IPS-18c (cell line): ENCODE data around the gene OXLD1.

ENCODE experiments used
- H3K4me3 ChIP-seq: 2 replicates; pipeline ENCODE4 v1.7.0; 2013; ENCODE audit warnings: low read depth, mild to moderate bottlenecking, low read length, moderate library complexity; ENCODE audit not compliant: insufficient read depth
- H3K9me3 ChIP-seq: one replicate; pipeline ENCODE4 v1.6.1; 2013; ENCODE audit warnings: mild to moderate bottlenecking, low read length, moderate library complexity; ENCODE audit not compliant: control insufficient read depth, insufficient read depth

The OXLD1 gene

DNA sequence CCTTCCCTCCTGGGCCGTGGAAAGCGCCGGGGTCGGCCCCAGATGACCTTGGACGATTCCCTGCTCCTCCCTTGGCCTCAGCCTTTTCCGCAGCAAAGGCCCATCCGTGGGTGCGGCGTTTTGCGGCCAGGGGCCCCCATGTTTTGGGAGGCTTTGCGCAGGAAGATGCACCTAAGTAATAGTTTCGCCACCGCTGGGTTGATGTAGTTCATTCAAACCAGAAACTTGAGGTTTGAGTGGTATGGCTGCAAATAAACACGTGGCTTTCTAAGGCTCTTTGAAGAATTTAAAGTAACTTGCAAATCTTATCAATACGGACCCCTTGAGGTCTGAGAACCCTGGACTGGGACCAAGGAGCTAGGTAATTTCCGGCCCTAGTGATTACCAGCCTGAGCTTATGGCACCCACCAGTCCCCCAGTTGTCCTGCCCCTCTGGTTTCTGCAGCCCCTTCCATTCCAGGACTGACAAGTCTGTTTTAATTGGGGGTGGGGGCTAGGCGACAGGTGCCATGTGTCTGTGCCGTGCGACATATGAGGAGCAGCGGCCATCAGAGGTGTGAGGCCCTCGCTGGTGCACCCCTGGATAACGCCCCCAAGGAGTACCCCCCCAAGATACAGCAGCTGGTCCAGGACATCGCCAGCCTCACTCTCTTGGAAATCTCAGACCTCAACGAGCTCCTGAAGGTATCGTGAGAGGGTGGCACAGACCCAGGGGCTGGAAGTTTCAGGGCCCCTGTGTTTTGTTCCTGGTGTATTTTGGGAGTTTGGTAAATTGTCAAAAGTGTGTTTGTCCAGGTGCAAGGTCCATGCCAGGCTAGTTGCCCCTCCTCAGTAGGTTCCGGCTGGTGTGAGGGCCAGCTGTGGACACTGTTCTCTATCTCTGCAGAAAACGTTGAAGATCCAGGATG lies 37.6 kb upstream of the OXLD1 start:
- H3K9me3 ChIP-seq: no peaks in the 10 kb centered on the region
- peak overlapping the region; percentile 95 for H3K4me3 ChIP-seq

GRCh38 chr17:81702934-81703746 lies 36.7 kb upstream of the OXLD1 start, which contains the start of gene MRPL12:
TSS of gene MRPL12 (plus strand) at chr17:81703367. CDS start at chr17:81703502, 135 bp downstream.
- no peaks in the 10 kb centered on the region for H3K9me3 ChIP-seq
- peak within 1 kb of the TSS; percentile 95 for H3K4me3 ChIP-seq

DNA sequence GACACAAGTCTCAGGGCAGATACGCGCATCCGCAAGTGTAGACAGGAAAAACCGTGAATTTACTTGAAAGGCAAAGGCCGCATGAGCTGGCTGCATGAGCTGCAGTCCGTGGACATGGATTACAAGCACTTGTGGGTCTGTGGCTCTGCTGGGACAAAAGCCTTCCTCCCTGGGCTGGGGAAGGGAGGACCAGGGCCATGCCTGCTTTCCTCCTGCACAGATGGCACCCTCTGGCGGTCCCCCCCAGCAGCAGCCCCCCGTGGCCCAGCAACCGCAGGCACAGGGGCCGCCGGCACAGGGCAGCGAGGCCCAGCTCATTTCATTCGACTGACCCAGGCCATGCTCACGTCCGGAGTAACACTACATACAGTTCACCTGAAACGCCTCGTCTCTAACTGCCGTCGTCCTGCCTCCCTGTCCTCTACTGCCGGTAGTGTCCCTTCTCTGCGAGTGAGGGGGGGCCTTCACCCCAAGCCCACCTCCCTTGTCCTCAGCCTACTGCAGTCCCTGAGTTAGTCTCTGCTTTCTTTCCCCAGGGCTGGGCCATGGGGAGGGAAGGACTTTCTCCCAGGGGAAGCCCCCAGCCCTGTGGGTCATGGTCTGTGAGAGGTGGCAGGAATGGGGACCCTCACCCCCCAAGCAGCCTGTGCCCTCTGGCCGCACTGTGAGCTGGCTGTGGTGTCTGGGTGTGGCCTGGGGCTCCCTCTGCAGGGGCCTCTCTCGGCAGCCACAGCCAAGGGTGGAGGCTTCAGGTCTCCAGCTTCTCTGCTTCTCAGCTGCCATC lies 35.1 kb upstream of the OXLD1 start:
- Histone ChIP-seq H3K9me3 (no peaks in the 10 kb centered on the region), H3K4me3 (peak overlapping the region; percentile 95; the same call in 1 of the 2 replicates)

DNA sequence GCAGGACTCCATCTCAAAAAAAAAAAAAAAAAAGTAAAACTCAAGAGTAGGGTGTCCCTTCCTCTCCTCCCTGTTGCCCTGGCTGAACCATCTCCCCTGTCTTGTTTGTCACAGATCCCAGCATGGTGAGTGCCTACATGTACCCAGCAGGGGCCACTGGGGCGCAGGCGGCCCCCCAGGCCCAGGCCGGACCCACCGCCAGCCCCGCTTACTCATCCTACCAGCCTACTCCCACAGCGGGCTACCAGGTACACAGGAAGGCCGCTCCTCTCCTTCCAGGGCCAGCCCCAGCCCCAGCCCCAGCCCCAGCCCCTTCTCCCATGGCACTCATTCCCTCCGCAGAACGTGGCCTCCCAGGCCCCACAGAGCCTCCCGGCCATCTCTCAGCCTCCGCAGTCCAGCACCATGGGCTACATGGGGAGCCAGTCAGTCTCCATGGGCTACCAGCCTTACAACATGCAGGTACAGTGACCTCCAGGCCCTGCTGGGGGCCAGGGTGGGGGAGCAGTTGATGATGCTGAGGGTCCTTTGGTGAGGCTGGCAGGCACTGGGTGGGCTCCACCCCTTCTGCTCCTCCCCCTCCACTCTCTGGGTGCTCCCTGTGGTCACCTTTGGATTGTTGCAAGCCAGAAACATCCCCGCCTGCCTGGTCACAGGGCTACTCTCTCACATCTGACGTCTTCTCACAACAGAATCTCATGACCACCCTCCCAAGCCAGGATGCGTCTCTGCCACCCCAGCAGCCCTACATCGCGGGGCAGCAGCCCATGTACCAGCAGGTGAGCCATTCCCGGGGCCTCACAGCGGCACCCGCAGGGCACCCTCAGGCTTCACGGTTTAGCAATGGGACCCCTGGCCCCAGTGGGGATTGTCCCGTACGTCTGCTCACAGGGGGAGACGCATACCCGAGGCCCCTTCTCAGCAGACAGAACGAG lies 34.2 kb upstream of the OXLD1 start:
- Histone ChIP-seq H3K9me3 (no peaks in the 10 kb centered on the region), H3K4me3 (no peak overlapping the region)

DNA sequence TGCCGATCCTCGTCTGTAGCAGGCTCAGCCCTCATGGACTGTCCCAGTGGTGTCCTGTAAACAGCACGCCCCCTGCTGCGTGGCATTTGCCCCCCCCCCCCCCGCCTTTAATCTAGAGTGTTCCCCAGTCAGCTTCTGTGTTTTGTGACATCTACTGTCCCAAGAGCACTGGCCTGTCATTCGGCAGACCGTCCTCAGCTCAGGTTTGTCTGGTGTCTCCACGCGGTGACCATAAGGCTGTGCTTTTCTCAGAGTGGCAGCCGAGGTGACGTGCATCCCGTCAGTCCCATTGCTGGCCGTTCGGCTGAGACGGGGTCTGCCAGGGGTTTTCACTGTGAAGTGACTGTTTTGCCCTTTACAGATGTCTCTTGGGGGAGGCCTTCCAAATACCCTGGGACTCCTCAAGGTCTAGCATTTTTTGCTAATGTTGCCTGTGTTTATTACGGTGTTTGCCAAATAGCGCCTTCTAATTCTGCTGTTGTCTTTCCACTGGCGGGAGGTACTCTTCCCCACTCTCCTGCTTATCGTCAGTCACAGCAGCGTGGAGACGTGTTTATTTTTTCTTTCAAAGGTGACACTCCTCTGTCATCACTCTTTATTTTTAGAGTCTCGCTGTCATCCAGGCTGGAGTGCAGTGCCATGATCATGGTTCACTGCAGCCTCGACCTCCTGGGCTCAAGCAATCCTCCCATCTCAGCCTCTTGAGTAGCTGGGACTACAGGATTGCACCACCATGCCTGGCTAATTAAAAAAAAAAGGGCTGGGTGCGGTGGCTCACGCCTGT lies 31.0 kb upstream of the OXLD1 start:
- Histone ChIP-seq H3K9me3 (no peaks in the 10 kb centered on the region), H3K4me3 (no peak overlapping the region)

- no peak overlapping the region for H3K4me3 ChIP-seq
- H3K9me3 ChIP-seq: no peaks in the 10 kb centered on the region
Observed at GRCh38 chr17:81696218-81696941, 30.0 kb upstream of the OXLD1 start.

GRCh38 chr17:81695801-81696200 lies 29.4 kb upstream of the OXLD1 start:
- Histone ChIP-seq H3K4me3 (no peak overlapping the region), H3K9me3 (no peaks in the 10 kb centered on the region)

DNA sequence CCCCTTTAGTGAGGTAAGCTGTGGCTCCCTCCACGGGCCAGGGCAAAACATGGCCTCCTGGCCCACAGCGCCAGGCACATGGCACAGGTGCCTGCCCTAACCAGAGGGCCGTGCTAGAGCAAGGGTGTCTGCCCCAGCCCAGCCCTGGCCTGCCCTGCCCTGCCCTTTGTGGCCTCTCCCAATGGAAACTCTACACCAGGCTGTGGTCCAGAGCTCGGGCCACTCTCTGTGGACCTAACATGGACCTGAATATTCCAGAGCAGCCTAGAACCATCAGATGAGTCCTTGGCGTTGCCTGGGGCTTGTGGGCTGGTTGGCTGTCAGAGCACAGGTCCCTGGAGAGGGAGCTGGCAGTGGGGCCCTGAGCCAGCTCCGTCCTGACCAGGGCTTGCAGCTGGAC lies 28.8 kb upstream of the OXLD1 start:
- H3K4me3 ChIP-seq: no peak overlapping the region
- no peaks in the 10 kb centered on the region for H3K9me3 ChIP-seq

DNA sequence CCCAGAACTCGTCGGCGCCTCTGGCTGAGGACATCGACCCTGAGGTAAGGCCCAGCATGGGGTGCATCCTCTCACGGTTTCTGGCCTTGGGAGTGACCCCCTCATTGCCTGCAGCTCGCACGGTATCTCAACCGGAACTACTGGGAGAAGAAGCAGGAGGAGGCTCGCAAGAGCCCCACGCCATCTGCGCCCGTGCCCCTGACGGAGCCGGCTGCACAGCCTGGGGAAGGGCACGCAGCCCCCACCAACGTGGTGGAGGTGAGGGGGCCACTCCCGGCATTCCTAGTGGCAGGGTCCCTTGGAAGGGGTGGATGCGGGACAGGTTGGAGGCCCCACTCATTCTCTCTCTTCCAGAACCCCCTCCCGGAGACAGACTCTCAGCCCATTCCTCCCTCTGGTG lies 28.4 kb upstream of the OXLD1 start:
- H3K9me3 ChIP-seq: no peaks in the 10 kb centered on the region
- H3K4me3 ChIP-seq: no peak overlapping the region

DNA sequence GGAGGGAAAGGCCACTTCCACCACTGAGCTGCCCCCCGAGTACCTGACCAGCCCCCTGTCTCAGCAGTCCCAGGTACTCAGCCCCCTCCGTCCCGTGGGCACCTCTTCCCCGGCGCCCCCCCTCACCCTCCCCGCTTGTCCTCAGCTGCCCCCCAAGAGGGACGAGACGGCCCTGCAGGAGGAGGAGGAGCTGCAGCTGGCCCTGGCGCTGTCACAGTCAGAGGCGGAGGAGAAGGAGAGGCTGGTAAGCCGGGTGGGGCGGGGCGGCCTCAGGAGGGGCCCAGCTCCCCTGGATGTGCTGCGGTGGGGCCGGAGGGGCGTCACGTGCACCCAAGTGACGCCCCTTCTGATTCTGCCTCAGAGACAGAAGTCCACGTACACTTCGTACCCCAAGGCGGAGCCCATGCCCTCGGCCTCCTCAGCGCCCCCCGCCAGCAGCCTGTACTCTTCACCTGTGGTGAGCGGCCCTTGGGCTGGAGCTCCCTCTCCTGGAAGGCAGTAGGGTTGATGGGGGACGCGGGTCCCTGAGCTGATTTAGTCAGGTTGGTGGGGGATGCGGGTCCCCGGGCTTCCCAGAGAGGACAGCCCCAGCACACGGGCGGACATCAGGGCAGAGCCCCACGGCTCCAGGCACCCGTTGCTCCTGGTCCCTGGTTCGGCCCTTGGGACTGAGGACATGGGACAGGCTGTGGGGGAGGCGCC lies 27.3 kb upstream of the OXLD1 start:
- no peaks in the 10 kb centered on the region for H3K9me3 ChIP-seq
- H3K4me3 ChIP-seq: no peak overlapping the region

- Histone ChIP-seq H3K9me3 (no peaks in the 10 kb centered on the region), H3K4me3 (no peak overlapping the region)
Observed at GRCh38 chr17:81691608-81692007, 25.2 kb upstream of the OXLD1 start.

DNA sequence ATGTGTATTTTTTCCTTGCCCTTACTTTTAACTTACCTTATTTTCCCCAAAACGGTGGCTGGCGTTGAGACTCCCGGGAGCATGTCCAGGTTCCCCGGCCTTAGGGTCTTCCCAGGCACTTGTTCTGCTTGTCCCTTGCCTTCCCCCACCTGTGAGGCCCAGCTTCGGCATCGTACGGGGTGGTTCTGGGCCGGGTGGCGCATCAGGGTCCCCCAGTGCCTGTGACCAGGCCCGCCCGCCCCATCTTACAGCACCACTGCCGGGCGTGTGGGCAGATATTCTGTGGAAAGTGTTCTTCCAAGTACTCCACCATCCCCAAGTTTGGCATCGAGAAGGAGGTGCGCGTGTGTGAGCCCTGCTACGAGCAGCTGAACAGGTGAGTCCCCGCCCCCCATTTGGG lies 24.8 kb upstream of the OXLD1 start:
- Histone ChIP-seq H3K9me3 (no peaks in the 10 kb centered on the region), H3K4me3 (no peak overlapping the region)

- Histone ChIP-seq H3K4me3 (no peak overlapping the region), H3K9me3 (no peaks in the 10 kb centered on the region)
Observed at GRCh38 chr17:81690549-81690948, 24.1 kb upstream of the OXLD1 start.

GRCh38 chr17:81690066-81690465 lies 23.7 kb upstream of the OXLD1 start:
- Histone ChIP-seq H3K4me3 (no peak overlapping the region), H3K9me3 (no peaks in the 10 kb centered on the region)

GRCh38 chr17:81688616-81689015 lies 22.2 kb upstream of the OXLD1 start:
- no peak overlapping the region for H3K4me3 ChIP-seq
- H3K9me3 ChIP-seq: peaks cover 2% of the 10 kb centered on the region
